Neural progenitor cell (in vitro differentiated cells): ENCODE results near the gene ITM2B. TPM values are rescaled to one million over a fixed set of nuclear protein-coding genes. Genes with fewer than 3 reads are reported as not detected.

Source experiments
- DNase-seq: peaks from one replicate; pipeline ENCODE4 v3.0.0-alpha.2; 2016; ENCODE audit warnings: low spot score
- H2AFZ ChIP-seq: fragments of 200-600 bp; sonication (generic); replicated peaks from 2 replicates; pipeline ENCODE4 v1.6.1; 2016; ENCODE audit warnings: antibody characterized with exemption
- H3F3A ChIP-seq: fragments of 200-600 bp; sonication (generic); 2 replicates; pipeline ENCODE4 v1.6.1; 2016; ENCODE audit warnings: antibody characterized with exemption, low read depth
- H3K27ac ChIP-seq: fragments of 200-600 bp; sonication (generic); 2 replicates; pipeline ENCODE4 v1.5.1; 2016; ENCODE audit warnings: mild to moderate bottlenecking
- H3K27me3 ChIP-seq: fragments of 200-600 bp; sonication (generic); 2 replicates; pipeline ENCODE4 v1.6.1; 2016; ENCODE audit warnings: mild to moderate bottlenecking, moderate library complexity
- H3K36me3 ChIP-seq: fragments of 200-600 bp; sonication (generic); 2 replicates; pipeline ENCODE4 v1.5.1; 2016
- H3K4me1 ChIP-seq: fragments of 200-600 bp; sonication (generic); 2 replicates; pipeline ENCODE4 v1.6.1; 2016; ENCODE audit warnings: mixed run types
- H3K4me2 ChIP-seq: fragments of 200-600 bp; sonication (generic); 2 replicates; pipeline ENCODE4 v1.6.1; 2016
- H3K4me3 ChIP-seq: fragments of 200-600 bp; sonication (generic); 2 replicates; pipeline ENCODE4 v1.5.1; 2016
- H3K79me2 ChIP-seq: fragments of 200-600 bp; sonication (generic); 2 replicates; pipeline ENCODE4 v1.6.1; 2016; ENCODE audit warnings: low read depth
- H3K9ac ChIP-seq: fragments of 200-600 bp; sonication (generic); 2 replicates; pipeline ENCODE4 v1.6.1; 2016
- H3K9me3 ChIP-seq: fragments of 200-600 bp; sonication (generic); 2 replicates; pipeline ENCODE4 v1.5.1; 2016; ENCODE audit warnings: low read depth
- H4K20me1 ChIP-seq: fragments of 200-600 bp; sonication (generic); 2 replicates; pipeline ENCODE4 v1.6.1; 2016; ENCODE audit warnings: low read depth
- H3K27ac Mint-ChIP-seq: 3 replicates; pipeline ENCODE4 v1.8.0; 2021; ENCODE audit warnings: mixed read lengths
- H3K27me3 Mint-ChIP-seq: 2 replicates; pipeline ENCODE4 v1.8.0; 2022; ENCODE audit warnings: low read depth, mild to moderate bottlenecking, inconsistent platforms, moderate library complexity, mixed read lengths; ENCODE audit not compliant: insufficient read depth
- H3K36me3 Mint-ChIP-seq: 3 replicates; pipeline ENCODE4 v1.8.0; 2021; ENCODE audit warnings: mixed read lengths
- H3K4me1 Mint-ChIP-seq: 3 replicates; pipeline ENCODE4 v1.8.0; 2021; ENCODE audit warnings: mixed read lengths
- H3K4me3 Mint-ChIP-seq: 3 replicates; pipeline ENCODE4 v1.8.0; 2021; ENCODE audit warnings: mild to moderate bottlenecking, moderate library complexity, mixed read lengths
- H3K9me3 Mint-ChIP-seq: 3 replicates; pipeline ENCODE4 v1.8.0; 2020; ENCODE audit warnings: mixed read lengths
- CTCF ChIP-seq: fragments of 200-600 bp; sonication (generic); IDR thresholded peaks from 2 replicates; pipeline ENCODE4 v1.5.1; 2017; ENCODE audit warnings: antibody characterized with exemption, mild to moderate bottlenecking
- EZH2 ChIP-seq: fragments of 200-600 bp; sonication (generic); IDR thresholded peaks from 2 replicates; pipeline ENCODE4 v1.6.1; 2017; ENCODE audit warnings: antibody characterized with exemption, mild to moderate bottlenecking, moderate library complexity
- EZH2phosphoT487 ChIP-seq: fragments of 200-600 bp; sonication (generic); IDR thresholded peaks from 2 replicates; pipeline ENCODE4 v1.6.1; 2017; ENCODE audit warnings: antibody characterized with exemption
- total RNA-seq: library from RNA; depleted of rRNA; stranded (reverse); fragments of >200 nt; gene quantifications from 2 replicates; pipeline ENCODE4 v1.2.3, GENCODE V29; 2015; ENCODE audit warnings: low replicate concordance

The ITM2B gene
- total RNA-seq, 1 donor from 2014 or later, result 172 TPM

- TF ChIP-seq CTCF, result no peak
- no peak for TF ChIP-seq EZH2phosphoT487
- TF ChIP-seq EZH2, result no peak
- Mint-ChIP-seq H3K36me3 (peaks cover 6% of the 10 kb centered on the region), H3K4me1 (peaks cover 18% of the 10 kb centered on the region), H3K27ac (peak overlapping the region; percentile 97), H3K4me3 (peak overlapping the region; percentile 97), H3K9me3 (no peaks in the 10 kb centered on the region), H3K27me3 (peaks cover 2% of the 10 kb centered on the region)
- Histone ChIP-seq H3K9ac (peak overlapping the region; percentile 86), H4K20me1 (no peaks in the 10 kb centered on the region), H3K4me1 (peaks cover 3% of the 10 kb centered on the region), H3K4me3 (peak overlapping the region; percentile 93), H3K27me3 (no peaks in the 10 kb centered on the region), H3K27ac (no peak overlapping the region), H3K79me2 (peaks cover 29% of the 10 kb centered on the region), H3K36me3 (no peaks in the 10 kb centered on the region), H3K9me3 (no peaks in the 10 kb centered on the region), H3F3A (peaks cover 5% of the 10 kb centered on the region), H2AFZ (peak overlapping the region; percentile 100), H3K4me2 (peak overlapping the region; percentile 98)
- DNase-seq, result peak; percentile 59
These were observed 71.3 kb downstream of the ITM2B start for GRCh38 chr13:48304143-48304876.

- Mint-ChIP-seq H3K27ac (no peak overlapping the region), H3K9me3 (peaks cover 25% of the 10 kb centered on the region), H3K4me1 (no peaks in the 10 kb centered on the region), H3K4me3 (no peak overlapping the region), H3K27me3 (no peaks in the 10 kb centered on the region), H3K36me3 (peaks cover 32% of the 10 kb centered on the region)
- no peak overlapping the region for H3K4me2 ChIP-seq
- H3K36me3 ChIP-seq, result no peaks in the 10 kb centered on the region
- DNase-seq, result no peak
- no peaks in the 10 kb centered on the region for H3K27me3 ChIP-seq
- H3K9me3 ChIP-seq, result peaks cover 4% of the 10 kb centered on the region
- H4K20me1 ChIP-seq, result no peaks in the 10 kb centered on the region
- no peak overlapping the region for H3K4me3 ChIP-seq
- H3K9ac ChIP-seq, result no peak overlapping the region
- TF ChIP-seq CTCF (no peak), EZH2phosphoT487 (no peak), EZH2 (no peak)
- peaks cover 8% of the 10 kb centered on the region for H3K79me2 ChIP-seq
- H3K4me1 ChIP-seq, result no peaks in the 10 kb centered on the region
- no peak overlapping the region for H2AFZ ChIP-seq
- no peak overlapping the region for H3K27ac ChIP-seq
- no peaks in the 10 kb centered on the region for H3F3A ChIP-seq
These were observed 78.2 kb downstream of the ITM2B start for GRCh38 chr13:48311223-48311622.

GRCh38 chr13:48315969-48316650 lies 83.1 kb downstream of the ITM2B start:
- no peak overlapping the region for H3K4me3 Mint-ChIP-seq
- Histone ChIP-seq H2AFZ (no peak overlapping the region), H3K4me2 (no peak overlapping the region), H3K9me3 (peaks cover 4% of the 10 kb centered on the region), H3F3A (no peaks in the 10 kb centered on the region), H3K9ac (no peak overlapping the region), H3K4me3 (no peak overlapping the region), H3K27ac (no peak overlapping the region), H3K27me3 (no peaks in the 10 kb centered on the region), H3K4me1 (no peaks in the 10 kb centered on the region), H3K36me3 (no peaks in the 10 kb centered on the region), H4K20me1 (no peaks in the 10 kb centered on the region), H3K79me2 (peaks cover 6% of the 10 kb centered on the region)
- no peak overlapping the region for H3K27ac Mint-ChIP-seq
- H3K27me3 Mint-ChIP-seq, result no peaks in the 10 kb centered on the region
- no peak for TF ChIP-seq EZH2
- TF ChIP-seq CTCF, result no peak
- TF ChIP-seq EZH2phosphoT487, result no peak
- DNase-seq, result no peak
- no peaks in the 10 kb centered on the region for H3K4me1 Mint-ChIP-seq
- H3K36me3 Mint-ChIP-seq, result peaks cover 52% of the 10 kb centered on the region
- peaks cover 40% of the 10 kb centered on the region for H3K9me3 Mint-ChIP-seq
